ENCODE data around the gene TMEM244. TPM values are rescaled to one million over a fixed set of nuclear protein-coding genes. Genes with fewer than 3 reads are reported as not detected.

Gene TMEM244
- total and polyA plus RNA-seq, 2 of the 4 experiments (the other 2 are of a cell fraction): 0.21 to 0.36 TPM

DNA sequence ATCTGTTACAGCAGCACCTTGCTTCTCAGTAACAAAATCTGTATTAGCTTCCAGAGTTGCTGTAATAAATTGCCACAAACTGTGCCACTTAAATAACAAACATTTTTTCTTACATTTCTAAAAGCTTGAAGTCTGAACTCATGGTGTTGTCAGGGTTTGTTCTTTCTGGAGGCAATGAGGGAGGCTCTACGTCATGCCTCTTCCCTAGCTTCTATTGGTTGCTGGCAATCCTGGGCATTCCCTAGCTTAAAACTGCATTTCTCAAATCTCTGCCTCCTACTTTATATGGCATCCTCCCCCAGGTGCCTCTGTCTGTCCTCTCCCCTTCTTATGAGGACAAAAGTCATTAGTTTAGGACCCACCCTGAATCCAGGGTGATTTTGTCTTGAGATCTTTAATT is 41.6 kb upstream of the TMEM244 start:
- Histone ChIP-seq H2AK5ac (ENCODE audit: low read depth, low read length) (no peak overlapping the region), H2BK15ac (ENCODE audit: low read depth, low read length) (no peak overlapping the region), H4K91ac (ENCODE audit: insufficient read depth, low read depth, low read length) (no peak overlapping the region), H3K9me1 (ENCODE audit: insufficient read depth, low read length) (no peaks in the 10 kb centered on the region), H4K20me1 (ENCODE audit: insufficient read depth, low read length) (no peaks in the 10 kb centered on the region), H3K27me3 (ENCODE audit: control insufficient read depth, insufficient read depth, low read length) (no peaks in the 10 kb centered on the region), H3K4me3 (ENCODE audit: insufficient read depth, low read depth, low read length) (no peak overlapping the region), H3K56ac (ENCODE audit: extremely low read depth, insufficient read depth, low read length) (no peak overlapping the region), H3K18ac (ENCODE audit: low read depth, low read length) (no peak overlapping the region), H4K5ac (ENCODE audit: low read depth, low read length) (no peak overlapping the region), H3K4me1 (ENCODE audit: control insufficient read depth, insufficient read depth, low read length) (no peaks in the 10 kb centered on the region), H3K9ac (ENCODE audit: low read depth, low read length) (no peak overlapping the region), H2BK120ac (ENCODE audit: low read depth, low read length) (no peak overlapping the region), H3K36me3 (ENCODE audit: control insufficient read depth, insufficient read depth, low read length) (no peaks in the 10 kb centered on the region), H3K23ac (ENCODE audit: low read depth, low read length) (no peak overlapping the region), H2BK5ac (ENCODE audit: low read depth, low read length, poor library complexity, severe bottlenecking) (no peak overlapping the region), H3K9me3 (ENCODE audit: control insufficient read depth, insufficient read depth, low read length) (0 out of 2 replicates have a peak, but pooled peaks cover 2% of the 10 kb centered on the region), H2BK20ac (ENCODE audit: low read depth, low read length) (no peak overlapping the region), H3K79me1 (ENCODE audit: low read depth in 1 of 2, low read length in 2 of 2) (no peaks in the 10 kb centered on the region), H3K27ac (ENCODE audit: insufficient read depth, low read length) (no peak overlapping the region), H3K4me2 (ENCODE audit: low read depth, low read length) (no peak overlapping the region), H4K8ac (ENCODE audit: low read depth in 2 of 2, low read length in 2 of 2) (no peak overlapping the region), H2AFZ (replicated peaks; ENCODE audit: low read length, poor library complexity) (no peak overlapping the region), H3K14ac (replicated peaks; ENCODE audit: low read depth, low read length) (no peak overlapping the region), H3K4ac (ENCODE audit: low read depth, low read length) (no peak overlapping the region), H2AK9ac (replicated peaks; ENCODE audit: low read depth, low read length, poor library complexity) (no peak overlapping the region)
- ChIA-PET POLR2A (ENCODE audit: unreplicated experiment) (interaction anchor here (0.6 kb wide), 1 partner anchor 754 kb away, joined by 3 read pairs; no protein-coding TSS in a partner anchor), CTCF (interaction anchor here (0.6 to 1.0 kb wide), 2 partner anchors 27 to 50 kb away, joined by 3 read pairs; no protein-coding TSS in a partner anchor)
- BruUV-seq (replicated peaks): no TSS peak
- ATAC-seq (ENCODE audit: low read depth): no peak
- dilution Hi-C loops (cut with HindIII; ENCODE audit: low sequenced_read_pairs, unreplicated experiment): no loop called here
- in situ Hi-C loops (cut with MboI; ENCODE audit: low sequenced_read_pairs): no loop called here
- no CpG with 5 or more reads among the region's 1 CpG for WGBS, 2 experiments (ENCODE audit: extremely low coverage in 2 of 2, insufficient read length in 1 of 2)
- intact Hi-C loops (cut with micrococcal nuclease): no loop called here
- TF ChIP-seq MXI1 (IDR thresholded peaks at IDR 0.05; ENCODE audit: borderline replicate concordance, low read depth, low read length) (no peak), MAZ (IDR thresholded peaks at IDR 0.05; ENCODE audit: borderline replicate concordance, low read depth, low read length) (no peak), MAFK (IDR thresholded peaks at IDR 0.05; ENCODE audit: low read depth, low read length) (no peak), CEBPB (IDR thresholded peaks at IDR 0.05; ENCODE audit: low read depth, low read length) (no peak), NFE2L2 (IDR thresholded peaks at IDR 0.05; ENCODE audit: low read depth, low read length) (no peak), BHLHE40 (IDR thresholded peaks at IDR 0.05; ENCODE audit: low read depth, low read length) (no peak)
- no peak for DNase-seq

Measured in IMR-90 (cell line).